ENCODE results near the gene ANKRD9.

Gene ANKRD9

GRCh38 chr14:102539544-102540314 is 30.2 kb upstream of the ANKRD9 start:
- Histone ChIP-seq H3K4me3 (ENCODE audit: insufficient read depth, low read length, poor library complexity, severe bottlenecking) (no peak overlapping the region), H3K27ac (ENCODE audit: low read depth, low read length) (no peak overlapping the region), H3K27me3 (ENCODE audit: low read length) (no peaks in the 10 kb centered on the region), H3K36me3 (ENCODE audit: low read length) (no peaks in the 10 kb centered on the region), H3K9me3 (ENCODE audit: insufficient read depth, low read length) (no peaks in the 10 kb centered on the region), H3K79me2 (ENCODE audit: insufficient read depth, low read length) (no peaks in the 10 kb centered on the region), H3F3A (ENCODE audit: insufficient read depth) (no peaks in the 10 kb centered on the region), H4K20me1 (ENCODE audit: low read depth, low read length) (no peaks in the 10 kb centered on the region), H2AFZ (ENCODE audit: low read depth, low read length, severe bottlenecking) (no peak overlapping the region), H3K9ac (ENCODE audit: low read length) (no peak overlapping the region), H3K4me2 (ENCODE audit: low read depth, low read length, poor library complexity, severe bottlenecking) (no peak overlapping the region), H3K9me2 (replicated peaks; ENCODE audit: insufficient read depth, low read length) (no peaks in the 10 kb centered on the region)
- TF ChIP-seq EZH2phosphoT487 (conservative IDR thresholded peaks at IDR 0.05; ENCODE audit: low read length) = no peak
- TF ChIP-seq, protein P1, sequence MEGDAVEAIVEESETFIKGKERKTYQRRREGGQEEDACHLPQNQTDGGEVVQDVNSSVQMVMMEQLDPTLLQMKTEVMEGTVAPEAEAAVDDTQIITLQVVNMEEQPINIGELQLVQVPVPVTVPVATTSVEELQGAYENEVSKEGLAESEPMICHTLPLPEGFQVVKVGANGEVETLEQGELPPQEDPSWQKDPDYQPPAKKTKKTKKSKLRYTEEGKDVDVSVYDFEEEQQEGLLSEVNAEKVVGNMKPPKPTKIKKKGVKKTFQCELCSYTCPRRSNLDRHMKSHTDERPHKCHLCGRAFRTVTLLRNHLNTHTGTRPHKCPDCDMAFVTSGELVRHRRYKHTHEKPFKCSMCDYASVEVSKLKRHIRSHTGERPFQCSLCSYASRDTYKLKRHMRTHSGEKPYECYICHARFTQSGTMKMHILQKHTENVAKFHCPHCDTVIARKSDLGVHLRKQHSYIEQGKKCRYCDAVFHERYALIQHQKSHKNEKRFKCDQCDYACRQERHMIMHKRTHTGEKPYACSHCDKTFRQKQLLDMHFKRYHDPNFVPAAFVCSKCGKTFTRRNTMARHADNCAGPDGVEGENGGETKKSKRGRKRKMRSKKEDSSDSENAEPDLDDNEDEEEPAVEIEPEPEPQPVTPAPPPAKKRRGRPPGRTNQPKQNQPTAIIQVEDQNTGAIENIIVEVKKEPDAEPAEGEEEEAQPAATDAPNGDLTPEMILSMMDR (IDR thresholded peaks at IDR 0.05; ENCODE audit: insufficient read depth, low read length, poor library complexity, severe bottlenecking) = no peak

- Histone ChIP-seq H3K27ac (ENCODE audit: low read depth, low read length) (no peak overlapping the region), H3K9ac (ENCODE audit: low read length) (no peak overlapping the region), H3K4me3 (ENCODE audit: insufficient read depth, low read length, poor library complexity, severe bottlenecking) (no peak overlapping the region), H3F3A (ENCODE audit: insufficient read depth) (no peaks in the 10 kb centered on the region), H3K4me2 (ENCODE audit: low read depth, low read length, poor library complexity, severe bottlenecking) (no peak overlapping the region), H3K36me3 (ENCODE audit: low read length) (no peaks in the 10 kb centered on the region), H3K9me3 (ENCODE audit: insufficient read depth, low read length) (no peaks in the 10 kb centered on the region), H4K20me1 (ENCODE audit: low read depth, low read length) (no peaks in the 10 kb centered on the region), H3K79me2 (ENCODE audit: insufficient read depth, low read length) (no peaks in the 10 kb centered on the region), H3K27me3 (ENCODE audit: low read length) (no peaks in the 10 kb centered on the region), H3K9me2 (replicated peaks; ENCODE audit: insufficient read depth, low read length) (no peaks in the 10 kb centered on the region), H2AFZ (ENCODE audit: low read depth, low read length, severe bottlenecking) (no peak overlapping the region)
- TF ChIP-seq, protein P1 (IDR thresholded peaks at IDR 0.05; ENCODE audit: insufficient read depth, low read length, poor library complexity, severe bottlenecking) = no peak
- no peak for TF ChIP-seq EZH2phosphoT487 (conservative IDR thresholded peaks at IDR 0.05; ENCODE audit: low read length)
Observed at GRCh38 chr14:102538602-102539543, 29.3 kb upstream of the ANKRD9 start.

- no peaks in the 10 kb centered on the region for H3K27me3 ChIP-seq (ENCODE audit: low read length)
- no peaks in the 10 kb centered on the region for H3K9me2 ChIP-seq (replicated peaks; ENCODE audit: insufficient read depth, low read length)
- no peaks in the 10 kb centered on the region for H3F3A ChIP-seq (ENCODE audit: insufficient read depth)
- H3K4me3 ChIP-seq (ENCODE audit: insufficient read depth, low read length, poor library complexity, severe bottlenecking) = no peak overlapping the region
- no peaks in the 10 kb centered on the region for H3K79me2 ChIP-seq (ENCODE audit: insufficient read depth, low read length)
- no peaks in the 10 kb centered on the region for H3K36me3 ChIP-seq (ENCODE audit: low read length)
- H3K27ac ChIP-seq (ENCODE audit: low read depth, low read length) = no peak overlapping the region
- H3K9me3 ChIP-seq (ENCODE audit: insufficient read depth, low read length) = no peaks in the 10 kb centered on the region
- H3K9ac ChIP-seq (ENCODE audit: low read length) = no peak overlapping the region
- no peak overlapping the region for H2AFZ ChIP-seq (ENCODE audit: low read depth, low read length, severe bottlenecking)
- TF ChIP-seq, protein P1 (IDR thresholded peaks at IDR 0.05; ENCODE audit: insufficient read depth, low read length, poor library complexity, severe bottlenecking) = no peak
- TF ChIP-seq EZH2phosphoT487 (conservative IDR thresholded peaks at IDR 0.05; ENCODE audit: low read length) = no peak
- no peaks in the 10 kb centered on the region for H4K20me1 ChIP-seq (ENCODE audit: low read depth, low read length)
- H3K4me2 ChIP-seq (ENCODE audit: low read depth, low read length, poor library complexity, severe bottlenecking) = no peak overlapping the region
Observed at GRCh38 chr14:102537981-102538601, 28.5 kb upstream of the ANKRD9 start.

Measured in SU-DHL-6 (cell line).